ENCODE measurements around the gene FAM3D.
A peak's percentile ranks its signal among the peaks of the same experiment; 100 is the strongest.

Gene FAM3D

GRCh38 chr3:58633157-58633865, 33.3 kb downstream of the FAM3D start:
- H3K9me3 ChIP-seq (ENCODE audit: control insufficient read depth, low read length) = no peaks in the 10 kb centered on the region
- no peaks in the 10 kb centered on the region for H3K36me3 ChIP-seq (ENCODE audit: control insufficient read depth in 1 of 2, insufficient read depth in 2 of 2, low read depth in 1 of 2, low read length in 2 of 2)
- H3K18ac ChIP-seq (ENCODE audit: low read depth in 1 of 2, low read length in 2 of 2) = no peak overlapping the region
- no peak overlapping the region for H2AFZ ChIP-seq (ENCODE audit: low read depth, low read length)
- peaks cover 11 to 25% of the 10 kb centered on the region in 2 experiments for H3K27me3 ChIP-seq (ENCODE audit: control insufficient read depth in 1 of 2, insufficient read depth in 1 of 2, low read length in 2 of 2)
- H4K91ac ChIP-seq (ENCODE audit: low read length) = no peak overlapping the region
- H4K8ac ChIP-seq (ENCODE audit: low read length) = no peak overlapping the region
- no peak overlapping the region for H3K4me2 ChIP-seq (ENCODE audit: low read length, poor library complexity, severe bottlenecking)
- no peak overlapping the region for H3K23ac ChIP-seq (ENCODE audit: low read length in 2 of 2)
- DNase-seq = no peak
- no peak overlapping the region for H2BK15ac ChIP-seq (ENCODE audit: low read depth, poor library complexity, severe bottlenecking)
- 86% methylated on average over 8 of the region's 8 CpGs for whole genome bisulfite sequencing
- H2BK12ac ChIP-seq (ENCODE audit: low read length in 2 of 2) = no peak overlapping the region
- no peak overlapping the region for H2AK5ac ChIP-seq (ENCODE audit: low read length, severe bottlenecking)
- no peak overlapping the region for H3K4me3 ChIP-seq (ENCODE audit: insufficient read depth in 1 of 2, low read depth in 1 of 2, low read length in 2 of 2)
- H3K27ac ChIP-seq (ENCODE audit: low read length, poor library complexity, severe bottlenecking) = no peak overlapping the region
- no peak overlapping the region for H3K4ac ChIP-seq (ENCODE audit: low read depth in 1 of 2, low read length in 2 of 2)
- no peak overlapping the region for H3K14ac ChIP-seq (ENCODE audit: low read length in 2 of 2)
- no peaks in the 10 kb centered on the region for H3K4me1 ChIP-seq (ENCODE audit: control insufficient read depth, insufficient read depth, low read depth, low read length)
- no peak overlapping the region for H2BK120ac ChIP-seq (ENCODE audit: low read depth, low read length)
- no peak overlapping the region for H3K9ac ChIP-seq (ENCODE audit: low read length)
- H3K79me1 ChIP-seq (replicated peaks; ENCODE audit: low read length, poor library complexity, severe bottlenecking) = no peaks in the 10 kb centered on the region
- H2BK5ac ChIP-seq (ENCODE audit: low read depth, low read length, poor library complexity, severe bottlenecking) = no peak overlapping the region

- H2BK120ac ChIP-seq (ENCODE audit: low read depth, low read length) = no peak overlapping the region
- no peaks in the 10 kb centered on the region for H3K9me3 ChIP-seq (ENCODE audit: control insufficient read depth, low read length)
- DNase-seq = no peak
- no peak overlapping the region for H3K27ac ChIP-seq (ENCODE audit: low read length, poor library complexity, severe bottlenecking)
- no peak overlapping the region for H3K4me2 ChIP-seq (ENCODE audit: low read length, poor library complexity, severe bottlenecking)
- no peak overlapping the region for H2BK12ac ChIP-seq (ENCODE audit: low read length in 2 of 2)
- no peaks in the 10 kb centered on the region for H3K79me1 ChIP-seq (replicated peaks; ENCODE audit: low read length, poor library complexity, severe bottlenecking)
- H3K27me3 ChIP-seq (ENCODE audit: control insufficient read depth in 1 of 2, insufficient read depth in 1 of 2, low read length in 2 of 2) = peaks cover 11 to 21% of the 10 kb centered on the region in 2 experiments
- no peak overlapping the region for H3K9ac ChIP-seq (ENCODE audit: low read length)
- no peak overlapping the region for H3K4ac ChIP-seq (ENCODE audit: low read depth in 1 of 2, low read length in 2 of 2)
- no peaks in the 10 kb centered on the region for H3K36me3 ChIP-seq (ENCODE audit: control insufficient read depth in 1 of 2, insufficient read depth in 2 of 2, low read depth in 1 of 2, low read length in 2 of 2)
- no peak overlapping the region for H2BK5ac ChIP-seq (ENCODE audit: low read depth, low read length, poor library complexity, severe bottlenecking)
- H2AK5ac ChIP-seq (ENCODE audit: low read length, severe bottlenecking) = no peak overlapping the region
- no peak overlapping the region for H2AFZ ChIP-seq (ENCODE audit: low read depth, low read length)
- no peak overlapping the region for H4K8ac ChIP-seq (ENCODE audit: low read length)
- H2BK15ac ChIP-seq (ENCODE audit: low read depth, poor library complexity, severe bottlenecking) = no peak overlapping the region
- H4K91ac ChIP-seq (ENCODE audit: low read length) = no peak overlapping the region
- no peak overlapping the region for H3K18ac ChIP-seq (ENCODE audit: low read depth in 1 of 2, low read length in 2 of 2)
- peaks cover 3% of the 10 kb centered on the region for H3K4me1 ChIP-seq (ENCODE audit: control insufficient read depth, insufficient read depth, low read depth, low read length)
- no peak overlapping the region for H3K14ac ChIP-seq (ENCODE audit: low read length in 2 of 2)
- no peak overlapping the region for H3K23ac ChIP-seq (ENCODE audit: low read length in 2 of 2)
- 40% methylated on average over 4 of the region's 4 CpGs for WGBS
- no peak overlapping the region for H3K4me3 ChIP-seq (ENCODE audit: insufficient read depth in 1 of 2, low read depth in 1 of 2, low read length in 2 of 2)
Measured at GRCh38 chr3:58631742-58632141, 34.8 kb downstream of the FAM3D start.

- H2BK120ac ChIP-seq (ENCODE audit: low read depth, low read length) = no peak overlapping the region
- H3K18ac ChIP-seq (ENCODE audit: low read depth in 1 of 2, low read length in 2 of 2) = no peak overlapping the region
- no peak overlapping the region for H2BK12ac ChIP-seq (ENCODE audit: low read length in 2 of 2)
- no peak overlapping the region for H3K4ac ChIP-seq (ENCODE audit: low read depth in 1 of 2, low read length in 2 of 2)
- no peak overlapping the region for H2BK15ac ChIP-seq (ENCODE audit: low read depth, poor library complexity, severe bottlenecking)
- no peaks in the 10 kb centered on the region for H3K9me3 ChIP-seq (ENCODE audit: control insufficient read depth, low read length)
- peaks cover 6 to 12% of the 10 kb centered on the region in 2 experiments for H3K27me3 ChIP-seq (ENCODE audit: control insufficient read depth in 1 of 2, insufficient read depth in 1 of 2, low read length in 2 of 2)
- DNase-seq = no peak
- no peak overlapping the region for H3K27ac ChIP-seq (ENCODE audit: low read length, poor library complexity, severe bottlenecking)
- no peak overlapping the region for H3K9ac ChIP-seq (ENCODE audit: low read length)
- H2BK5ac ChIP-seq (ENCODE audit: low read depth, low read length, poor library complexity, severe bottlenecking) = no peak overlapping the region
- no peak overlapping the region for H3K4me2 ChIP-seq (ENCODE audit: low read length, poor library complexity, severe bottlenecking)
- no peak overlapping the region for H3K14ac ChIP-seq (ENCODE audit: low read length in 2 of 2)
- no peak overlapping the region for H2AFZ ChIP-seq (ENCODE audit: low read depth, low read length)
- 66% methylated on average over 5 of the region's 5 CpGs for WGBS
- H2AK5ac ChIP-seq (ENCODE audit: low read length, severe bottlenecking) = peak overlapping the region; percentile 22
- H3K4me1 ChIP-seq (ENCODE audit: control insufficient read depth, insufficient read depth, low read depth, low read length) = peaks cover 3% of the 10 kb centered on the region
- H3K36me3 ChIP-seq (ENCODE audit: control insufficient read depth in 1 of 2, insufficient read depth in 2 of 2, low read depth in 1 of 2, low read length in 2 of 2) = no peaks in the 10 kb centered on the region
- H3K4me3 ChIP-seq (ENCODE audit: insufficient read depth in 1 of 2, low read depth in 1 of 2, low read length in 2 of 2) = no peak overlapping the region
- H3K79me1 ChIP-seq (replicated peaks; ENCODE audit: low read length, poor library complexity, severe bottlenecking) = no peaks in the 10 kb centered on the region
- no peak overlapping the region for H4K8ac ChIP-seq (ENCODE audit: low read length)
- H4K91ac ChIP-seq (ENCODE audit: low read length) = peak overlapping the region; percentile 62
- H3K23ac ChIP-seq (ENCODE audit: low read length in 2 of 2) = no peak overlapping the region
Measured at GRCh38 chr3:58630710-58631092, 35.9 kb downstream of the FAM3D start.

GRCh38 chr3:58630076-58630709, 36.4 kb downstream of the FAM3D start:
- Histone ChIP-seq H3K23ac (ENCODE audit: low read length in 2 of 2) (no peak overlapping the region), H2BK5ac (ENCODE audit: low read depth, low read length, poor library complexity, severe bottlenecking) (no peak overlapping the region), H2BK12ac (ENCODE audit: low read length in 2 of 2) (no peak overlapping the region), H2BK120ac (ENCODE audit: low read depth, low read length) (no peak overlapping the region), H4K8ac (ENCODE audit: low read length) (no peak overlapping the region), H3K27ac (ENCODE audit: low read length, poor library complexity, severe bottlenecking) (no peak overlapping the region), H3K4me1 (ENCODE audit: control insufficient read depth, insufficient read depth, low read depth, low read length) (peaks cover 3% of the 10 kb centered on the region), H3K4me2 (ENCODE audit: low read length, poor library complexity, severe bottlenecking) (no peak overlapping the region), H3K4ac (ENCODE audit: low read depth in 1 of 2, low read length in 2 of 2) (no peak overlapping the region), H3K14ac (ENCODE audit: low read length in 2 of 2) (no peak overlapping the region), H3K18ac (ENCODE audit: low read depth in 1 of 2, low read length in 2 of 2) (no peak overlapping the region), H3K9me3 (ENCODE audit: control insufficient read depth, low read length) (no peaks in the 10 kb centered on the region), H4K91ac (ENCODE audit: low read length) (no peak overlapping the region), H3K79me1 (replicated peaks; ENCODE audit: low read length, poor library complexity, severe bottlenecking) (no peaks in the 10 kb centered on the region), H2BK15ac (ENCODE audit: low read depth, poor library complexity, severe bottlenecking) (no peak overlapping the region), H3K36me3 (ENCODE audit: control insufficient read depth in 1 of 2, insufficient read depth in 2 of 2, low read depth in 1 of 2, low read length in 2 of 2) (no peaks in the 10 kb centered on the region), H2AK5ac (ENCODE audit: low read length, severe bottlenecking) (no peak overlapping the region), H3K9ac (ENCODE audit: low read length) (peak overlapping the region; percentile 79), H3K4me3 (ENCODE audit: insufficient read depth in 1 of 2, low read depth in 1 of 2, low read length in 2 of 2) (no peak overlapping the region), H2AFZ (ENCODE audit: low read depth, low read length) (no peak overlapping the region), H3K27me3 (ENCODE audit: control insufficient read depth in 1 of 2, insufficient read depth in 1 of 2, low read length in 2 of 2) (peaks cover 5 to 7% of the 10 kb centered on the region in 2 experiments)
- 19% methylated on average over 8 of the region's 9 CpGs for WGBS
- peak; percentile 65 for DNase-seq

Measured in mesenchymal stem cell (in vitro differentiated cells and primary cell).